Pancreas (tissue), 10 donors: ENCODE data around the gene PPP1R15B. TPM values are rescaled to one million over a fixed set of nuclear protein-coding genes. Genes with fewer than 3 reads are reported as not detected.

Experiments
- ATAC-seq, 4 donors: fragments of 200-7000 bp; cut with Tn5 transposase; one replicate each; pipeline versions ENCODE4 v1.8.0 to v1.9.1; 2020; ENCODE audit warnings: mild to moderate bottlenecking in 4 of 4, moderate library complexity in 4 of 4
- DNase-seq, 6 donors: peaks; one replicate each; pipeline ENCODE4 v3.0.0-alpha.2; 2020
- FAIRE-seq: peaks from 2 replicates; lab custom pipeline; 2012; peaks lifted over from hg19 to GRCh38; lab: Jason Lieb, UNC
- H3K27ac ChIP-seq, 4 donors: fragments of 200-600 bp; sonication (generic); 1 replicate in 3 of 4; 2 replicates in 1 of 4; pipeline versions ENCODE4 v1.5.0 to v1.8.0; 2020
- H3K27me3 ChIP-seq, 4 donors: fragments of 200-600 bp; one replicate each; pipeline ENCODE4 v1.8.0; 2021
- H3K36me3 ChIP-seq, 3 donors: fragments of 200-600 bp; sonication (generic) in 1 of 3; one replicate each; pipeline versions ENCODE4 v1.5.0 to v1.8.0; 2020 to 2021
- H3K4me1 ChIP-seq, 3 donors: fragments of 200-600 bp; one replicate each; pipeline ENCODE4 v1.8.0; 2021
- H3K4me3 ChIP-seq, 4 donors: fragments of 200-600 bp; sonication (generic) in 2 of 4; one replicate each; pipeline versions ENCODE4 v1.5.0 to v1.8.0; 2020 to 2021
- H3K9me3 ChIP-seq, 4 donors: fragments of 200-600 bp; one replicate each; pipeline ENCODE4 v1.8.0; 2021
- CTCF ChIP-seq, 4 donors: fragments of 200-600 bp; sonication (generic) in 3 of 4; IDR thresholded peaks; one replicate each; pipeline versions ENCODE4 v1.5.0 to v1.8.0; 2021; ENCODE audit warnings: antibody characterized with exemption in 4 of 4
- WGBS, 2 donors: extraction: QIAGEN DNeasy Blood & Tissue Kit; methylation state at CpG; one replicate each; pipeline ENCODE4 v1.1.7; 2013; 5-methylcytosine and 5-hydroxymethylcytosine counted together
- intact Hi-C, 3 donors: fragments of 100-400 bp; cut with DNase I; formaldehyde crosslinking; loops; one replicate each; pipeline versions ENCODE4 v1.11.1 to v1.14.2; 2022
- polyA plus RNA-seq, 2 donors: library from polyadenylated mRNA; stranded (reverse); fragments of 200-250 nt; gene quantifications; one replicate each; pipeline ENCODE4 v1.2.3, GENCODE V29; 2013
- total RNA-seq, 6 donors: library from RNA; stranded (reverse); fragmentation: NEBNext Ultra II Directional in 4 of 6; extraction: Animal tissue kit (Norgen Biotek cat#: 25700) in 4 of 6; gene quantifications; one replicate each; pipeline versions ENCODE4 v1.2.1 to v1.2.4, GENCODE V29; 2021 to 2023
- donor health status: healthy with polysubstance abuse.
- donor health status: DM: no; HTN: no; CAD: no; lungs with moderate emphysema.
- donor health status: DM: no; HTN: no; CAD: no.
- donor health status: control.
- donor health status: control.
- donor health status: Bipolar disorder and iron deficiency.
- donor health status: DM: yes; HTN: yes; CAD: no.
- donor health status: DM: no; HTN: no; CAD: no.
- donor health status: DM: no; HTN: no; CAD: no.
- donor health status: DM: yes; HTN: yes; CAD: no.

The PPP1R15B gene
- total and polyA plus RNA-seq, 8 donors = 7.8 to 47.9 (median 21.5) TPM

- ATAC-seq (no peak), DNase-seq (no peak), FAIRE-seq (no peak)
- Histone ChIP-seq H3K9me3 (no peaks in the 10 kb centered on the region), H3K36me3 (peaks cover 0 to 20% (median 10%) of the 10 kb centered on the region in 3 donors), H3K27me3 (no peaks in the 10 kb centered on the region), H3K4me1 (no peaks in the 10 kb centered on the region), H3K4me3 (no peak overlapping the region), H3K27ac (no peak overlapping the region)
- intact Hi-C loops = loop anchor here in 1 of 3 donors (5.0 kb wide), 1 partner anchor 70 kb away; no protein-coding TSS in a partner anchor
- WGBS, 2 donors = 93 to 97% methylated on average over 2 of the region's 2 CpGs
- TF ChIP-seq CTCF (IDR thresholded peaks at IDR 0.05) = no peak
Measured at GRCh38 chr1:204432708-204433107, 21.1 kb upstream of the PPP1R15B start.

GRCh38 chr1:204431310-204432184, 19.9 kb upstream of the PPP1R15B start:
- FAIRE-seq (no peak), ATAC-seq (peak; percentile 84 to 95 (median 90)), DNase-seq (peak; percentile 64 to 91 (median 82))
- 61 to 63% methylated on average over 13 of the region's 13 CpGs for WGBS, 2 donors
- H3K36me3 ChIP-seq = peaks cover 0 to 19% (median 10%) of the 10 kb centered on the region in 3 donors
- no peak overlapping the region for H3K27ac ChIP-seq
- no peaks in the 10 kb centered on the region for H3K27me3 ChIP-seq
- intact Hi-C loops = loop anchor here in 1 of 3 donors (5.0 kb wide), 1 partner anchor 71 kb away; no protein-coding TSS in a partner anchor
- H3K9me3 ChIP-seq = no peaks in the 10 kb centered on the region
- H3K4me1 ChIP-seq = no peaks in the 10 kb centered on the region
- peak; percentile 84 to 95 (median 92) for TF ChIP-seq CTCF (IDR thresholded peaks at IDR 0.05)
- no peak overlapping the region for H3K4me3 ChIP-seq

- Histone ChIP-seq H3K4me1 (no peaks in the 10 kb centered on the region), H3K36me3 (peaks cover 0 to 25% (median 15%) of the 10 kb centered on the region in 3 donors), H3K4me3 (no peak overlapping the region), H3K27me3 (no peaks in the 10 kb centered on the region), H3K27ac (no peak overlapping the region), H3K9me3 (no peaks in the 10 kb centered on the region)
- no peak for TF ChIP-seq CTCF (IDR thresholded peaks at IDR 0.05)
- DNase-seq (no peak), FAIRE-seq (no peak), ATAC-seq (no peak)
- 91% methylated on average over 18 of the region's 18 CpGs for WGBS, 2 donors
- intact Hi-C loops = loop anchor here in 1 of 3 donors (5.0 kb wide), 1 partner anchor 73 kb away; no protein-coding TSS in a partner anchor
Measured at GRCh38 chr1:204429746-204430145, 18.1 kb upstream of the PPP1R15B start.

- intact Hi-C loops = no loop called here
- ATAC-seq (no peak), DNase-seq (no peak), FAIRE-seq (no peak)
- Histone ChIP-seq H3K27me3 (no peaks in the 10 kb centered on the region), H3K4me3 (no peak overlapping the region), H3K9me3 (no peaks in the 10 kb centered on the region), H3K27ac (no peak overlapping the region), H3K36me3 (peaks cover 0 to 10% (median 7%) of the 10 kb centered on the region in 3 donors), H3K4me1 (no peaks in the 10 kb centered on the region)
- WGBS, 2 donors = 91 to 93% methylated on average over 9 of the region's 9 CpGs
- TF ChIP-seq CTCF (IDR thresholded peaks at IDR 0.05) = no peak
Measured at GRCh38 chr1:204426971-204427701, 15.5 kb upstream of the PPP1R15B start.
